Stimulated activated naive CD8-positive, alpha-beta T cell treated with anti-CD3 and anti-CD28 coated beads, Interleukin-15, Interleukin-2, amounts not matched to agents 100 U/mL and 50 U/mL, for 24 hours (primary cell): Measurements from ENCODE around the gene P2RX3.
"Not testable (repeated sequence)": the region's sequence is repeated elsewhere in the genome, so short reads cannot be mapped to it uniquely, and the experiment has no call there.

Experiments used
- ATAC-seq: fragments of 150-1000 bp; cut with Tn5 transposase; one replicate; pipeline ENCODE4 v1.10.0; 2021
- DNase-seq: peaks from one replicate; pipeline ENCODE4 v3.0.0; 2021

Gene P2RX3

DNA sequence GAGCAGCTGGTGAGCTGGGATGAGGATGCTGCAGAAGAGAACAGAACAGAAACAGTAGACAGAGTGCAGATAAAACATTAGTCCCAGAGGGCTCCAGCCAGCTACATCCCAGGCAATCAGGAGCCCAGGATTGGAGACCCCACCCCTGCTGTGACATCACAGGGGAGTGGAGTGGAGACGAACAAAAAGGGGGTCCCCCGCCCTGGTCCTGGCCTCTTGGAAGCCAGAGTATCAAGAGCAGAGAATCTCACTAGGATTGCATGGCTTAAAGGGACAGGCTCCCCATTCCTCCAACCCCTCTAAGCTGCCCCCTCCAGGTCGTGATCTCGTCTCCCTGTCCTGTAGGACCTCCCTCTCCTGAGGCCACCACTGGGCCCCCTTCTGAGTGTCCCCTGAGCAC, at the start of gene P2RX3:
TSS of gene P2RX3 (plus strand) at position 211 of the 400 bp plus-strand sequence. CDS start 199 bp downstream, outside the sequence.
- ATAC-seq = no peak

DNA sequence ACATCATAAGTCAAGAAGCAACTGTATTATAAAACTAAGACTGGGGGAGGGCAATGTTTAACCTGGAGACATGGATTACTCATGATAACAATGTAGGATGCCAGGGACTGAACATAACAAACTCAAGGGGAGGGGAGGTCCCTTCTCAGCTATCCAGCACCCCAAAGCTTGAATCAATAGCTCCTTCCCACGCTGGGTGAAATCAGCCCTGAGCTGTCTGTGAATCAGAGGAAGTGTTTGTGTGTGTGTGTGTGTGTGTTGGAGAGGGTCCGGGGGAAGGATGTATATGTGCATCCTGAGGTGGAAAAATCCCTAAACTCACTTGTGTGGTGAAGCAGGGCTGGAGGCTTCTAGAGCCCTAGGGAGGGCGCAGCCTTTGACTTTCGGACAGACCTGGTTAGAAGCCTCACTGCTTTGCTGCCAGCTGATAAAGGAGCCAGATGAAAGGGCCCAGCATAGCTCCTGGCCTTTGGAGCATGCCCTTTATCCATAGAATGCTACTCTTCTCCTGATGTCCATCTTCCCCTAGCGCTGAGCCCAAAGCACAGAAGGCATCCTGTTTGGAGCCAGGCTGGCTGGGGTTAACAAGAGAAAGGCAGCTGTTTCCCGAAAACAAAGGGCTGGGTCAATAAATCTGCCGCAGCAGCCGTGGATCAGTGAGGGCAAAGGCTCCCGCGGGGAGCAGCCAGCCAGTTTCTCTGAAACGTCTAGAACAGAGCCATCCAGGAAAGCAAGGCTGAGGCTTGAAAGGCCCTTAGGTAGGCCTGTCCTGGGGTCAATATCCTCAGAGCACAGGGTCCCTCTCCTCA, 49.2 kb upstream of the P2RX3 start:
- ATAC-seq (peak; percentile 50), DNase-seq (no peak)

More for the DNA sequence above, at the start of gene P2RX3:
- DNase-seq = no peak

- no peak for DNase-seq
- ATAC-seq = no peak
Observed at GRCh38 chr11:57290288-57290687, 47.9 kb upstream of the P2RX3 start.

- ATAC-seq = no peak
- no peak for DNase-seq
Observed at GRCh38 chr11:57294225-57295131, 43.7 kb upstream of the P2RX3 start.

DNA sequence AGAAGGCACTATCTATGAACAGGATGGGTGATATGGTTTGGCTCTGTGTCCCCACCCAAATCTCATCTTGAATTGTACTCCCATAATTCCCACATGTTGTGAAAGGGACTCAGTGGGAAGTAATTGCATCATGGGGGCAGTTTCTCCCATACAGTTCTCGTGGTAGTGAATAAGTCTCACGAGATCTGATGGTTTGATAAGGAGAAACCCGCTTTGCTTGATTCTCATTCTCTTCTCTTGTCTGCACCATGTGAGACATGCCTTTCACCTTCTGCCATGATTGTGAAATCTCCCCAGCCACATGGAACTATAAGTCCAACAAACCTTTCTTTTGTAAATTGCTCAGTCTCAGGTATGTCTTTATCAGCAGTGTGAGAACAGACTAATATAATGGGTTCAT, 41.9 kb upstream of the P2RX3 start:
- not testable (repeated sequence) for ATAC-seq, DNase-seq

DNA sequence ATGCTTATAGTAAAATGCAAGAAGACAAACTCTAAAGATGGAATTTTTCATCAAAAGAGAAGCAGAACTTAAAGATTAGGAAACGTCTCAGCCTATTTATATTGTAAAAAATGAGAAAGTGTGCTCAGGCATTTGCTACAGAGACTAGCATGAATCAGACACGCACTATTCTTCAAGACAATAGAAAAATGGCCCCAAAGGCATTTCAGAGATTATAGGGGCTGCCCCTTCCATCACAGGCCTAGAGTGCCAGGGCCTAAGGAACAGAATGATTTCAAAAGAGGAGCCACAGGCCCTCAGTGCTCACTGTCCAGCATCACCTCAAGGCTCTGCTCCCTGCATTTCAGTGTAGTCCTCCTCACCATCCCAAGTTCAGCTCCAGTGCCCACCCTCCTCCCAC, 40.9 kb upstream of the P2RX3 start:
- DNase-seq = no peak

GRCh38 chr11:57299150-57299737, 38.9 kb upstream of the P2RX3 start:
- DNase-seq (no peak), ATAC-seq (no peak)

More for the DNA sequence above, 40.9 kb upstream of the P2RX3 start:
- no peak for ATAC-seq

GRCh38 chr11:57300785-57301184, 37.4 kb upstream of the P2RX3 start:
- no peak for ATAC-seq
- no peak for DNase-seq

DNA sequence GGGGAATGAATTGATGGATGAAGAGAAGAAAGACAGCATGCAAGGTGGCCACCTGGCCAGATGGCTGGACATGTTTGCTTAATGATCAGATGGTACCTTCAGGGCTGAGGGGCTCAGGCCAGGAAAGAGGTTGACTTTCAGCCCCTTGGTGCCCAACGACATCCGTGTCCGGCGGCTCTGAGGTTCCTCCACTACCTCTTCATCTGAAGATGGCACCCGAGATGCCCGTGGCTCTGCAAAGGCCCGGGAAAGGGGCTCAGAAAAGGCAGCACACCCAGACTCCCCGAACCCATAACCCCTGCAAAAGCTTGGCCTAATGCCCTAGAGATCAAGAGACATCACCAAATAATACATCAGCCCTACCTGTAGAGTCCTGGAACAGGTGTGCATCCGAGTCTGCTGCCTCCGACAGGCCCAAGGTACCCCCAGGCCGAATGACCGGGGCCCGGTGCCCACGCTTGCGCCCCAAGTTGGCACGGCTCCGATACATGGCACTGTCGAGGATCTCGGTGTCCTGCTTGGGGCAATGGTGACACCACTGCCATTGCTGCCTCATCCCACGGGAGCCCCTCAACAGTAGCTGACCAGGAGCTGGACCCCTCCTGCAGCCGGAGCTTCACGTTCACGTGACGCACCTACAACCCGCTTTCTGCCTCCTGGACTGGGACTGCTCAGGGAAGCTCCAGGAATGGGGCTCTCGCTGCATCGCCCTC, 36.3 kb upstream of the P2RX3 start:
- DNase-seq = no peak
- no peak for ATAC-seq

DNA sequence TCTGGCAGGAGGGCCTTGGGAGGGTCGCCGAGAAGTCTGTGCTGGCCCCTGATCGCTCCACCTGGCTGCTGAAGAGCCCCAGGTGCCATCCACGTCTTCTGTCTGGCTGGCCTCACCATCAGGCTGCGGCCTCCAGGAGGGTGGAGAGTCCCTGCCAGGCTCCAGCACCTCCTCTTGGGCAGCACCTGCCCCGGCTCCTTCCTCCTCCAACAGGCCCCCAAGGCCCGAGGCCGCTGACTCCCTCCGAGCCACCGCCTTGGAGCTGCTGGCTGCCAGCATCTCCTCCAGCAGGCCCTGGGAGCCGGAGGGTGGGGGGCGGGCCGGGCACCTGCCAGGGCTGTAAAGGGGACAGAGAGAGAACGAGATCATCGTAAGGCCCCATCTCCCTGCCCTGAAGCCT, 35.7 kb upstream of the P2RX3 start:
- DNase-seq = no peak
- ATAC-seq = no peak

GRCh38 chr11:57303280-57303989, 34.7 kb upstream of the P2RX3 start:
- ATAC-seq (no peak), DNase-seq (no peak)

DNA sequence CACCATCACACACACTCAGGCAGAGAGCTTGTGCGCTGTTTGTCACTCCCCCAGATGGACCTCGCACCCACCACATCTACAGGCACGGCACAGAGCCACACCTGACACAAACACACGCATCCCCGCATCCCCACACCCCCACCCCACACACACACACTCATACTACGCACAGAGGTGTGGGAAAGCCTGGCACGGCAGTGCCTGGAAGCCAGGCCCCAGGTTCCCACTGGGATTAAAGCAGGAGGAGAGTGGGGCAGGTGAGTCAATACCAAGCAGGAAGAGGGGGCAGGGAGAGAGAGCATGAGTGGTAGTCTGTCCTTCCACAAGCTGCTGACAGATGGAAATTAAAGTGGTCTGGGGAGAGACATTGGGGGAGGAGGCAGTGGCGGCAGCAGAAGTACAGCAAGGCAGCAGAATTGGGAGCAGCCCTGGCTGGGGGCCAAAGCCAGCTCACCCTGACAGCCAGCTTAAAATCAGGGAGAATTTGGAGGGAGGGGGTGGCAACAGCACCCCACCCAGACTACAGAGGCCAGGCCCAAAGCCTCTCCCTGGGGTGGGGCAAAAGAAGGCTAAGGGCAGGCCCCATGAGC, 34.1 kb upstream of the P2RX3 start:
- no peak for ATAC-seq
- no peak for DNase-seq

DNA sequence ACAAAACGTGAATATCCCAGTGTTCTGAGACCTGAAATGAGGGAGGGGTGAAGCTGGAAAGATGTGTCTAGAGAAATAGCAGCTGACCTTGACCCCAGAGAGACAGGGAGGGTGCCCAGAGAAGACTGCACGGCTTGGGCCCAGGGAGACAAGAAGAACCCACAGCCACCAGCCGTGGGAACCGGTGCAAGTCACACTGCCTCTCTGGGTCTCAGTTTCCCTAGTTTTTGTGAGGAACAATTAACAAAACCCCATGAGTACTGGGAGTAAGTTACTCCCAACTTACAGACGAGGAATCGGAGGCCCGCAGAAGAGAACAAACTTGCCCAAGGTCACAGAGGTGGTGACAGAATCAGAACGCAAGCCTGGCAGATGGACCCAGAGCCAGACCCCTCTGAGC, 32.6 kb upstream of the P2RX3 start:
- DNase-seq (no peak), ATAC-seq (no peak)

DNA sequence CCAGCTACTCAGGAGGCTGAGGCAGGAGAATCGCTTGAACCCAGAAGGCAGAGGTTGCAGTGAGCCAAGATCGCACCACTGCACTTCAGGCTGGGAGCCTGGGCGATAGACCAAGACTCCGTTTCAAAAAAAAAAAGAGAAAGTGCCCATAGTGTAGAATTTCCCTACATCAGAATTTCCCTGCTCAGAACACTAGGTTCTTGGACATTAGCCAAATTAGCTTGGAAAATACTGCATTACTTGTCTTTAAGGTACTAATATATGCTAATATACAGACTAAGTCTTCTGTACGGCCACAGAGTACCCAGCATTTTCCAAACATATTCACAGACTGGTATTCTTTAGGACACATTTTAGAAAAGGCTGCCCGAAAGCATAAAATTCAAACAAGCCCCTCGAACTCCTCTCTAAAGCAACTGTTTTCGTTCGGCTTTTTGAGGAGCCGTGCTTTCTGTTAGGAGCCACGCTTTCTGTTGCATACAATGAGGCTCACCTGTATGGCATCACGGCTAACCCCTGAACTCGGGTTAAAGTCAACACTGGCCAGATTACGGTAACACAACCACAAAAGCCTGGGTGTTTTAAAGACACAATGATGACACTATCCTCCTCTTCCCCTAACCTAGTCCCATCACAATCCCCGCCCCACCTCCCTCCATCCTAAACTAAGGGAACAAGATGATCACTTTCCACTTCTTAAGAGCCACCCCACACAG, 31.8 kb upstream of the P2RX3 start:
- no peak for DNase-seq

DNA sequence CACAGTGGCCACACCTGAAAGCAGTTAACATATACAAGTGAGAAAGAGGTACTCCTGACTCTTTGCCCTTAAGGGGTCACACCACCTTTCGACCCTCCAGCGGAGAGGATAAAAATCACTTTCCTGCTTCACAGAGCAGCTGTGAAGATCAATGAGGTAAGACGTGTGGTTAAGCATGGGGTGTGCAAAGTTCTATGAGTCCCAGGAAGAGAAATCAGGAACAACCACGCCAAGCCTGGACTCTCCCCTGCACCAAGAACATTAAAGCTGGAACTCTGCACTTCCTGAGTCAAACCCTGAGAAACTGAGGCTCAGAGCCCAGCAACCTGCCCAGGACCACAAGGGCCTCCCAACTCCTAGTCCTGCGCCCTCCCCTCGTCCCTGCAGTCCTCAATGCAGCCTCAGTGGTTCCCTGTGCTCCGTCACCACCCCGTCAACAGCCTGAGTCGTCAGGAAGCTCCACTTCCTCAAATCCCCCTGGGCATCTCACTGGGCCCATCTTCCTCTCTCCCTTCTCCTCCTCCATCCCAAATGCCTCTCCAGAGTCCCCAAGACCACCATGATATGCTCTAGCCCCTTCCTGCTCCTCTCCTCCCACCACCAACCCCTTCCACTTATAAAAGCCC, 31.1 kb upstream of the P2RX3 start:
- no peak for ATAC-seq
- DNase-seq = no peak

More for the DNA sequence above, 31.8 kb upstream of the P2RX3 start:
- no peak for ATAC-seq

DNA sequence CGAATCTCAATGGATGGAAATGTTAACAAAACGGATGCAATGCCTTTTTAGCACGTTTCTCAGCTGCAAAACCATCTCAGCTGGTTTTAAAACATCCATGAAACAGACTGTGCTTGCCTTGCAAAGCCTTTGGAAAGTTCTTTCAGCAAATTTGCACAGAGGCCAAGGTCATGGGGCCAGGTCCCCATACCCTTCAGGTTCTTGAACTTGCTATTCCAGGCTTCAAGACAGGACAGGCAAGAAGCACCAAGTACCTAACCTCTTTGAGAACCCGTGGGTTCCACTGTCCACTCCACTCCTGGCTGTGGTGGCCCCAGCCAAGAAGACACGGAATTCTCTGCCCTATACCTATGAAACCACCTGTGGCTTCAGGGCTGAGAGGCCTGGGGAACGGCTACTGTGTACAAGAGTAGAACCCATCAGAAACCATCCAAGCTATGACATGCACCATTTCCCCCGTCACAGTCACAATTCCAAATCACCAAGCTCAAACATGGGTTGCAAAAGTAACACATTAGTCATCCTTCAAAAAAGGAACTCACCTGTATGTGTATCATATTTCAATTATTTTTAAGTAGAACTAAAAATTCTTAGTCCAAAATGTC, 30.4 kb upstream of the P2RX3 start:
- no peak for DNase-seq
- no peak for ATAC-seq

DNA sequence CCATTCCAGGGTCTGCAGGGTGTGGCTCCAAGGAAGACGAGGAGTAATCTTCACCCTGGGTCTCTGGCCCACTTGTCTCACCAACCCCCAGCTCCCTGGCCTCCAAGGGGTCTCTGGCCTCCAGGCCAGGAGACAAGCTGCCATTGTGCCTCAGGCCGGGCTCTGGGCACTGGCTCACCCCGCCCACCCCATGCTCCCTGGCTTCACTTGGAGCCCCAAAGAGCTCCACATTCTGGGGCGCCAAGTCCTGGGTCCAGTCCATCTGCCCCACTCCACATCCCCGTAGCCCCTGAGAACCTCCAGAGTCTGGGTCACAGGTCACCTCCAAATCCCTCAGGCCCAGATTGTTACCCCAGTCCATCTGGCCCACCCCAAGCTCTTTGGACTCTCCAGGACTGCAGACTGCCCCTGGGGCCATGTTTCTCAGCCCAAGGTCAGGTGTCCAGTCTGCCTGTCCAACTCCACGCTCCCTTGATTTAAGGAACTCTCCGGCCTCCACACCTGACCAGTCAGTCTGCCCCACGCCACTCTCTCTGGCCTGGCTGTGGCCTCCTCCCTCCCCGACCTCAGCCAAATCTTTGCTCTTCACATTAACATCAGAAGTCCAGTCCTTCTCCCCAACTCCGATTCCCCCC, 29.6 kb upstream of the P2RX3 start:
- no peak for ATAC-seq
- no peak for DNase-seq

- ATAC-seq (no peak), DNase-seq (no peak)
Observed at GRCh38 chr11:57309106-57310059, 28.8 kb upstream of the P2RX3 start.
